Stomach smooth muscle (tissue), 2 donors: Measurements from ENCODE around the gene PPARA.
A peak's percentile ranks its signal among the peaks of the same experiment; 100 is the strongest.

Source experiments
- H3K27ac ChIP-seq: one replicate; pipeline ENCODE4 v1.7.0; 2013; ENCODE audit warnings: mild to moderate bottlenecking, low read length, inconsistent platforms
- H3K27me3 ChIP-seq, 2 donors: one replicate each; pipeline ENCODE4 v1.7.0; 2013; ENCODE audit warnings: low read length in 2 of 2; ENCODE audit not compliant: insufficient read depth in 2 of 2, control insufficient read depth in 1 of 2
- H3K36me3 ChIP-seq, 2 donors: one replicate each; pipeline ENCODE4 v1.7.0; 2013; ENCODE audit warnings: low read length in 2 of 2; ENCODE audit not compliant: control insufficient read depth in 2 of 2, insufficient read depth in 2 of 2
- H3K4me1 ChIP-seq: one replicate; pipeline ENCODE4 v1.7.0; 2013; ENCODE audit warnings: low read length; ENCODE audit not compliant: control insufficient read depth, insufficient read depth
- H3K4me3 ChIP-seq, 2 donors: one replicate each; pipeline ENCODE4 v1.7.0; 2013; ENCODE audit warnings: low read length in 2 of 2
- H3K9ac ChIP-seq, 2 donors: one replicate each; pipeline ENCODE4 v1.7.0; 2013; ENCODE audit warnings: low read length in 2 of 2, mild to moderate bottlenecking in 1 of 2
- H3K9me3 ChIP-seq, 2 donors: one replicate each; pipeline ENCODE4 v1.7.0; 2013; ENCODE audit warnings: low read length in 2 of 2; ENCODE audit not compliant: control insufficient read depth in 2 of 2
- donor health status: healthy.
- donor health status: Pancreatic carcinoma.

Gene PPARA

DNA sequence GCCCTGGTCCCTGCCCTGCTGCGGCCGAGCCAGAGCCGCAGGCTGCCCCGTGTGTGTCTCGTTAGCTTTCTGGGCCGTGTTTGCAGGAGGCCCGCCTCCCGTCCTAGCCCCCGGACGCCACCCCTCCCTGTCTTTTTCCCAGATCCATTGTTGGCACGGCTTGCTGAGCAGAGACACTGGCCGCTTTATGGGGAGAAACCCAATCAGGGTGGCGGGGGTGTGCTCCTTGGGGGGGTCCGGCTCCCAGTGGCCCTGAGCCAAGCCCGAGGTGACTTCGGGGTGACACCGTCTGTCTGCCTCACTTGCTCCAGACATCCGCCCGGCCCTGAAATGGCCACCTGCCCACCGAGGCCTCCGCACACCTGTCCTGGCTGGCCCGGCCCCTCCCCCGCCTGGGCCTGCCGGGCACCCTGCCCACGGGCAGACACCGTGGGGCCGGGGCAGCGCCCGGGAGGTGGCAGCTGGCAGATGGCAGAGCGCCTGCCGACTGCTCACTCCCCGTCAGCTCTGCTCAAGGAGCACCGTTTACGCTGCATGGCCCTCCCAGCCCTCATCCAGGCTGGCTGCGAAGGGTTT lies 43.1 kb upstream of the PPARA start:
- no peaks in the 10 kb centered on the region for H3K27me3 ChIP-seq
- H3K36me3 ChIP-seq: peaks cover 20 to 33% of the 10 kb centered on the region in 2 donors
- H3K4me3 ChIP-seq: peak overlapping the region in 1 of 2 donors; percentile 44
- no peaks in the 10 kb centered on the region for H3K9me3 ChIP-seq
- peak overlapping the region; percentile 83 for H3K27ac ChIP-seq
- peaks cover 97% of the 10 kb centered on the region for H3K4me1 ChIP-seq
- peak overlapping the region; percentile 38 to 51 for H3K9ac ChIP-seq

GRCh38 chr22:46107753-46108563 lies 42.4 kb upstream of the PPARA start:
- Histone ChIP-seq H3K27me3 (no peaks in the 10 kb centered on the region), H3K4me1 (peaks cover 97% of the 10 kb centered on the region), H3K9ac (peak overlapping the region; percentile 38 to 51), H3K4me3 (peak overlapping the region in 1 of 2 donors; percentile 44), H3K9me3 (no peaks in the 10 kb centered on the region), H3K36me3 (peaks cover 20 to 31% of the 10 kb centered on the region in 2 donors), H3K27ac (peak overlapping the region; percentile 83)

DNA sequence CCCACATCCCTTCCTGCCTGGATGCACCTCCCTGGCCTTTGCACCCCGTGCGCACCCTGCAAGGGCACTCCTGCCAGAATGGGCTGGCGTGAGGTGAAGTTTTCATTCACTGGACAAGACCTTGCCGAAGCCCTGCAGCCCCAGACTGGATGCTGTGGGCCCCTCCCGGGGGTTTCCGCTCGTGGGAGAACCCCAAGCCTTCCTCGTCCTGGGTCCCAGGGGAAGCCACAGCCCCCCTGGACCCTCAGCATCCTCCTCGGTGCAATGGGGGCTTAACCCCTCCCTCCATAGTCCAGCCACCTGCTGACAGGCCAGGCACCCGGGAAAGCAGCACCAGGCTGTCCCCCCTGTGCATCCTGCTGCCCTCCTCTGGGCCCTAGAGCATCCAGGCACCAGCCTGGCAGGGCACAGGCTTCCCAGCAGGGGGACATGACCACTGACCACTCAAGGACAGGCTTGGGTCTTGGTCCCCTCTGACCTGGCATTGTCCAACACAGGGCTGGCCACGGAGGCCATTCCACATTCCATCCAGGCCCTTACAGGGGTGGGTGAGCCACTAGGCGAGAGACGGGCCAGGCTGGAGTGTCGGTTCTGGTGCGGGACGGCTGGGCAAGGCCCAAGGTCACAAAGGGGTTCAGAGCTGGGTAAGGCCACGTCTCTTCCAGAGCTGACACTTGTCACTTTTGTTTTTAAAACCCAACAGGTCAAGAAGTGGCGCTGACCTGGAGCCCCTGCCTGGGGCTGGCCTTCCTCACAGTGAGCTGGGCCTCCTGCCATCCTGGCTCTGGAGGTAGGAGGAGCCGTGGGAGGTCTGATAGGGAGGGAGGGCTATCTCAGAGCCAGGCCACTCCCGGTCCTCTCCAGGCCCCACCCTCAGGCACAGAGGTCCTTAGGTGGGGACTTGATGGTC lies 41.5 kb upstream of the PPARA start:
- H3K4me3 ChIP-seq: peak overlapping the region in 1 of 2 donors; percentile 35
- peaks cover 20 to 31% of the 10 kb centered on the region in 2 donors for H3K36me3 ChIP-seq
- H3K9me3 ChIP-seq: no peaks in the 10 kb centered on the region
- peak overlapping the region; percentile 83 for H3K27ac ChIP-seq
- H3K9ac ChIP-seq: peak overlapping the region; percentile 13 to 21
- peaks cover 97% of the 10 kb centered on the region for H3K4me1 ChIP-seq
- H3K27me3 ChIP-seq: no peaks in the 10 kb centered on the region

- H3K27ac ChIP-seq: peak overlapping the region; percentile 83
- H3K4me1 ChIP-seq: peaks cover 97% of the 10 kb centered on the region
These were observed 40.8 kb upstream of the PPARA start for GRCh38 chr22:46109474-46110003.

GRCh38 chr22:46110215-46110614 lies 40.1 kb upstream of the PPARA start:
- Histone ChIP-seq H3K27me3 (no peaks in the 10 kb centered on the region), H3K36me3 (peaks cover 20 to 27% of the 10 kb centered on the region in 2 donors), H3K27ac (peak overlapping the region; percentile 83), H3K9me3 (no peaks in the 10 kb centered on the region), H3K4me1 (peaks cover 97% of the 10 kb centered on the region), H3K4me3 (no peak overlapping the region), H3K9ac (no peak overlapping the region)

More at GRCh38 chr22:46109474-46110003, 40.8 kb upstream of the PPARA start:
- Histone ChIP-seq H3K36me3 (peaks cover 20 to 31% of the 10 kb centered on the region in 2 donors), H3K27me3 (no peaks in the 10 kb centered on the region), H3K9me3 (no peaks in the 10 kb centered on the region), H3K4me3 (peak overlapping the region in 1 of 2 donors; percentile 15), H3K9ac (peak overlapping the region in 1 of 2 donors; percentile 13)

DNA sequence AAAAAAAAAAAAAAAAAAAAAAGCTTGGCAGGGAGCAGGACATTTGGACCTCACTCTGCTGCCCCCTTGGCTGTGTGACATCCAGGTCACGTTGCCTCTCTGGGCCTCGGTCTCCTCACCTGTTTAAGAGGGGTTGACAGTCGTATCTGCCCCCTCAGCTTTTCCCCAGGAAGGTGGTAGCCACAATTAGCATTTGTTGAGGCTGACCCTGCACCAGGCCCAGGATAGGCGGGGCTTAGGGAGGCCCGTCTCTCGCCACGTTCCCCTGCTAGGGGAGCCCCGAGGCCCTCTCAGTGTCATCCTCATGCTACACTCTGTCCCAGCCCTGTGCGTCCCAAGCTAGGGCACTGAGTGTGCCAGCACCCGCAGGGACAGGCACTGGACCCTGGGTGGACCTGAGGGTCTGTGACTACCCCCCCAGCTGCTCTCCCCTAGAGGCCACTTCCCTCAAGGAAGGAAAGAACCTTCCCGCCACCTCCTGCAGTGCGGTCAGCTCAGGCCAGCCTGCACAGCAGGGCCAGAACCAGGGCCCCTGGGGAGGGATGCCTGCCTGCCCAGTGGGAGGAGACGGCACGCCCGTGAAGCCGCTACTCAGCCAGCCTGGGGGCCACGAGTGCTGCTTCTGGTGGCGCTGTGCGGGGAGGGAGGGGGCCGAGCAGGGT lies 38.5 kb upstream of the PPARA start:
- peak overlapping the region; percentile 82 for H3K27ac ChIP-seq
- H3K9ac ChIP-seq: no peak overlapping the region
- no peaks in the 10 kb centered on the region for H3K9me3 ChIP-seq
- H3K4me1 ChIP-seq: peaks cover 95% of the 10 kb centered on the region
- no peak overlapping the region for H3K4me3 ChIP-seq
- H3K27me3 ChIP-seq: no peaks in the 10 kb centered on the region
- H3K36me3 ChIP-seq: peaks cover 20 to 23% of the 10 kb centered on the region in 2 donors

DNA sequence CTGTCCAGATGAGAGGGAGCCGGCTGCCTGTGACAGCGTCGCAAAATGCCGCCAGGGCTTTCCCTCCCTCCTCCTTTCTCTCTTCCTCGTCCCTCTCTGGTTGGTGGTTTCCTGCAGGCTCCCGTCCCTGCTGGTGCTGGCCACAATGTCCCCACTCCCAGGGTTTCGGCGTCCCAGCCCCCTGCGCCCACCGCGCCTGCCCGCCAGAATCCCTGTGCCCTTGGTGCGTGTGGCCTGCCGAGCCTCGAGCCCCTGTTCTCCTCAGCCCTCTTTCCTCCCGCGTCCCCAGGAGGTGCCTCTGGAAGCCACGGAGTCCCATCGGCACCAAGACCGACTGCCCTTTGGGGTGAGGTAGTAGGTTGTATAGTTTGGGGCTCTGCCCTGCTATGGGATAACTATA lies 37.9 kb upstream of the PPARA start:
- Histone ChIP-seq H3K4me3 (no peak overlapping the region), H3K9me3 (no peaks in the 10 kb centered on the region), H3K9ac (no peak overlapping the region), H3K27me3 (no peaks in the 10 kb centered on the region), H3K27ac (peak overlapping the region; percentile 82), H3K4me1 (peaks cover 92% of the 10 kb centered on the region), H3K36me3 (peaks cover 20 to 23% of the 10 kb centered on the region in 2 donors)

DNA sequence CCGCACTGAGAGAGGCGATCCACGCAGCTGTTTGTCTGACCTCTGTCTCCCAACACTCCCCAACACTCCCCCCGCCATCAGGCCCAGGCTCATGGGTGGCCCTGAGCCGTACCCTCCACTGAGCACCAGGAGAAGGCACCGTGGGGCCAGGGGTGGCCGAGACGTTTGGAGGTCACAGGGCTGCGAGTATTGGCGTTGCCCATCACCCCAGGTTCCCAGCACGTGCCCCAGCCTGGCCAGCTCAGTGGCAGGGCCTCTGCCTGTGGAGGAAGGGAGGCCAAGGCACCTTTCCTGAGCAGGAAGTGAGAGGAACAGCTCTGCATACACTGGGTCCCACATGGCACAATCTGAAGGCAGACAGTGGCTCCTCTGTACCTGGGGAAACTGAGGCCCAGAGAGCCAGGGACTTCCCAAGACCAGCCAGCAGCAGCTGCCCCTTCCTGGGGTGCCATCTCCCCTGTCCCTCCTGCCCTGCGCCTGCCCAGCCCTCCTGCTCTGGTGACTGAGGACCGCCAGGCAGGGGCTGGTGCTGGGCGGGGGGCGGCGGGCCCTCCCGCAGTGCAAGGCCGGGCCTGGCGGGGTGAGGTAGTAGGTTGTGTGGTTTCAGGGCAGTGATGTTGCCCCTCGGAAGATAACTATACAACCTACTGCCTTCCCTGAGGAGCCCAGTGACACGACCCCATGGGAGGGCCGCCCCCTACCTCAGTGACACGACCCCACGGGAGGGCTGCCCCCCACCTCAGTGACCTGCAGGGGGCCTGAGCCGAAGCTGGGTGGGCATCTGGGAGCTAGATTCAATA lies 37.0 kb upstream of the PPARA start:
- Histone ChIP-seq H3K9ac (peak overlapping the region in 1 of 2 donors; percentile 42), H3K27ac (peak overlapping the region; percentile 82), H3K4me3 (no peak overlapping the region), H3K4me1 (peaks cover 83% of the 10 kb centered on the region), H3K36me3 (peaks cover 20 to 23% of the 10 kb centered on the region in 2 donors), H3K9me3 (no peaks in the 10 kb centered on the region), H3K27me3 (no peaks in the 10 kb centered on the region)

DNA sequence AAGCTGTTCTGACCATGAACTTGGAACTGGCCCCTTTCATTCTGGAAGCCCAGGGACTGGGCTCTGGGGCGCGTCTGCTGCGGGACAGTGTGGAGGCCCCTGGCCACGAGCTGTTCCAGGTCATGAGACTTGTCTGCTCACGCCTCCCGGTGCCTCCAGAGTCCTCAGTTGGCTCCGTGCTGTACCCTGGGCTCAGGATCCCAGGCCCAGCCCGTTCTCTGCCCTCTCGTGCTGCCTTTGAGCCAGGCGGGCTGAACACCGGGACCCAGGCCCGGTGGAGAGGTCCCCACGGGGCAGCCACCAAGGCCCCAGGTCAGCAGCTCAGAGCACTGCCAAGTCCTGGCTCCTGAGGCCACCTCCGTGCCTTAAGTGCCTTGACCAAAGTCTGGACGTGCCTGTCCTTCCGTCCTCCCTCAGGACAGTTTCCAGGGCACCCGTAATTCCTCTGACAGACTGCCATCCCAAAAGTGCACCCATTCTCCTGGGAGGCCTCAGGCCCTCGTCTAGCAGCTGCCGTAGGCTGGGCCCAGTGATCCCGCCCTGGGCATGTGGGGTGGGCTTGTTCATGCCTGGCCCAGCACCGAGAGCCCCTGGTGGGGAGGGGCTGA lies 36.3 kb upstream of the PPARA start:
- H3K36me3 ChIP-seq: peaks cover 20 to 23% of the 10 kb centered on the region in 2 donors

More for the DNA sequence above, 36.3 kb upstream of the PPARA start:
- peak overlapping the region; percentile 82 for H3K27ac ChIP-seq
- no peaks in the 10 kb centered on the region for H3K27me3 ChIP-seq
- H3K9me3 ChIP-seq: no peaks in the 10 kb centered on the region
- peaks cover 76% of the 10 kb centered on the region for H3K4me1 ChIP-seq
- H3K9ac ChIP-seq: peak overlapping the region in 1 of 2 donors; percentile 42
- H3K4me3 ChIP-seq: no peak overlapping the region
